ENCODE measurements around the gene CLCNKB. TPM values are rescaled to one million over a fixed set of nuclear protein-coding genes. Genes with fewer than 3 reads are reported as not detected.

CLCNKB gene
- total and polyA plus RNA-seq, 2 of the 4 experiments (the other 2 are of a cell fraction): 0.09 TPM; not detected in 1

DNA sequence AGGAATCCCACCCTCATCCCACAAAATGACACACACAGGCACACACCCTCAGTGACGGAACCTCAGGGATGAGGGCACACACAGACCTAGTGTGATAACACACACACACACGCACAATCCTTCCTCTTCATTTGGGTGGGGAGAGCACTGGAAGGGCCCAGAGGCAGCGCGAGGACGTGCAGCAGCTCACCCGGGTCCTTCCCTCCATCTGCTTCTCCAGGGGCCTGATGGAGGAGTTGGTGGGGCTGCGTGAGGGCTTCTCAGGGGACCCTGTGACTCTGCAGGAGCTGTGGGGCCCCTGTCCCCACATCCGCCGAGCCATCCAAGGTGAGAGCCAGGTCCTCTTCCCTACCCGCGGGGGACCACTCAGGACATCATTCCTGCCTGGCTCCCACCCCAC is 21.2 kb upstream of the CLCNKB start:
- H2AFZ ChIP-seq (replicated peaks; ENCODE audit: low read length, poor library complexity): no peak overlapping the region
- H4K20me1 ChIP-seq (ENCODE audit: insufficient read depth, low read length): no peaks in the 10 kb centered on the region
- no CpG with 5 or more reads among the region's 11 CpGs for WGBS, 2 experiments (ENCODE audit: extremely low coverage in 2 of 2, insufficient read length in 1 of 2)
- no peak overlapping the region for H3K27ac ChIP-seq (ENCODE audit: insufficient read depth, low read length)
- H3K36me3 ChIP-seq (ENCODE audit: control insufficient read depth, insufficient read depth, low read length): no peaks in the 10 kb centered on the region
- H2BK20ac ChIP-seq (ENCODE audit: low read depth, low read length): no peak overlapping the region
- H2BK5ac ChIP-seq (ENCODE audit: low read depth, low read length, poor library complexity, severe bottlenecking): no peak overlapping the region
- POLR2A ChIA-PET (ENCODE audit: unreplicated experiment): no interaction called here
- no peak overlapping the region for H3K4me2 ChIP-seq (ENCODE audit: low read depth, low read length)
- no peak overlapping the region for H4K8ac ChIP-seq (ENCODE audit: low read depth in 2 of 2, low read length in 2 of 2)
- H3K23ac ChIP-seq (ENCODE audit: low read depth, low read length): no peak overlapping the region
- TF ChIP-seq MAZ (IDR thresholded peaks at IDR 0.05; ENCODE audit: borderline replicate concordance, low read depth, low read length): no peak
- no peak for TF ChIP-seq CHD1 (IDR thresholded peaks at IDR 0.05; ENCODE audit: low read depth, low read length)
- TF ChIP-seq, protein P1, sequence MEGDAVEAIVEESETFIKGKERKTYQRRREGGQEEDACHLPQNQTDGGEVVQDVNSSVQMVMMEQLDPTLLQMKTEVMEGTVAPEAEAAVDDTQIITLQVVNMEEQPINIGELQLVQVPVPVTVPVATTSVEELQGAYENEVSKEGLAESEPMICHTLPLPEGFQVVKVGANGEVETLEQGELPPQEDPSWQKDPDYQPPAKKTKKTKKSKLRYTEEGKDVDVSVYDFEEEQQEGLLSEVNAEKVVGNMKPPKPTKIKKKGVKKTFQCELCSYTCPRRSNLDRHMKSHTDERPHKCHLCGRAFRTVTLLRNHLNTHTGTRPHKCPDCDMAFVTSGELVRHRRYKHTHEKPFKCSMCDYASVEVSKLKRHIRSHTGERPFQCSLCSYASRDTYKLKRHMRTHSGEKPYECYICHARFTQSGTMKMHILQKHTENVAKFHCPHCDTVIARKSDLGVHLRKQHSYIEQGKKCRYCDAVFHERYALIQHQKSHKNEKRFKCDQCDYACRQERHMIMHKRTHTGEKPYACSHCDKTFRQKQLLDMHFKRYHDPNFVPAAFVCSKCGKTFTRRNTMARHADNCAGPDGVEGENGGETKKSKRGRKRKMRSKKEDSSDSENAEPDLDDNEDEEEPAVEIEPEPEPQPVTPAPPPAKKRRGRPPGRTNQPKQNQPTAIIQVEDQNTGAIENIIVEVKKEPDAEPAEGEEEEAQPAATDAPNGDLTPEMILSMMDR (conservative IDR thresholded peaks at IDR 0.05; ENCODE audit: low read depth, low read length): no peak
- TF ChIP-seq, protein P2, sequence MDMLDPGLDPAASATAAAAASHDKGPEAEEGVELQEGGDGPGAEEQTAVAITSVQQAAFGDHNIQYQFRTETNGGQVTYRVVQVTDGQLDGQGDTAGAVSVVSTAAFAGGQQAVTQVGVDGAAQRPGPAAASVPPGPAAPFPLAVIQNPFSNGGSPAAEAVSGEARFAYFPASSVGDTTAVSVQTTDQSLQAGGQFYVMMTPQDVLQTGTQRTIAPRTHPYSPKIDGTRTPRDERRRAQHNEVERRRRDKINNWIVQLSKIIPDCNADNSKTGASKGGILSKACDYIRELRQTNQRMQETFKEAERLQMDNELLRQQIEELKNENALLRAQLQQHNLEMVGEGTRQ (IDR thresholded peaks at IDR 0.05; ENCODE audit: low read depth, low read length): no peak
- TF ChIP-seq MXI1 (IDR thresholded peaks at IDR 0.05; ENCODE audit: borderline replicate concordance, low read depth, low read length): no peak
- no peak for TF ChIP-seq NFE2L2 (IDR thresholded peaks at IDR 0.05; ENCODE audit: low read depth, low read length)
- H3K4me3 ChIP-seq (ENCODE audit: insufficient read depth, low read depth, low read length): no peak overlapping the region
- CTCF ChIA-PET: no interaction called here
- intact Hi-C loops (cut with micrococcal nuclease) (no loop called here), in situ Hi-C loops (cut with MboI; ENCODE audit: low sequenced_read_pairs) (no loop called here), dilution Hi-C loops (cut with HindIII; ENCODE audit: low sequenced_read_pairs, unreplicated experiment) (no loop called here)
- DNase-seq: no peak
- no peak overlapping the region for H3K9ac ChIP-seq (ENCODE audit: low read depth, low read length)
- H2AK9ac ChIP-seq (replicated peaks; ENCODE audit: low read depth, low read length, poor library complexity): no peak overlapping the region
- H2AK5ac ChIP-seq (ENCODE audit: low read depth, low read length): peak overlapping the region; percentile 16; the same call in 1 of the 2 replicates
- no peak overlapping the region for H3K14ac ChIP-seq (replicated peaks; ENCODE audit: low read depth, low read length)
- H4K5ac ChIP-seq (ENCODE audit: low read depth, low read length): no peak overlapping the region
- no TSS peak for BruUV-seq (replicated peaks)
- no peak overlapping the region for H2BK120ac ChIP-seq (ENCODE audit: low read depth, low read length)
- H3K56ac ChIP-seq (ENCODE audit: extremely low read depth, insufficient read depth, low read length): no peak overlapping the region
- no peak overlapping the region; the same call in 1 of the 2 replicates for H3K4ac ChIP-seq (ENCODE audit: low read depth, low read length)
- no peak for ATAC-seq (ENCODE audit: low read depth)
- H3K27me3 ChIP-seq (ENCODE audit: control insufficient read depth, insufficient read depth, low read length): peaks cover 8% of the 10 kb centered on the region
- no peak overlapping the region for H3K18ac ChIP-seq (ENCODE audit: low read depth, low read length)
- H3K4me1 ChIP-seq (ENCODE audit: control insufficient read depth, insufficient read depth, low read length): peaks cover 26% of the 10 kb centered on the region
- peaks cover 1% of the 10 kb centered on the region for H3K9me1 ChIP-seq (ENCODE audit: insufficient read depth, low read length)
- H3K9me3 ChIP-seq (ENCODE audit: control insufficient read depth, insufficient read depth, low read length): no peaks in the 10 kb centered on the region
- no peaks in the 10 kb centered on the region for H3K79me1 ChIP-seq (ENCODE audit: low read depth in 1 of 2, low read length in 2 of 2)
- H4K91ac ChIP-seq (ENCODE audit: insufficient read depth, low read depth, low read length): no peak overlapping the region
- H2BK15ac ChIP-seq (ENCODE audit: low read depth, low read length): no peak overlapping the region
